Measurements from ENCODE around the gene BCAS3. TPM values are rescaled to one million over a fixed set of nuclear protein-coding genes. Genes with fewer than 3 reads are reported as not detected.

BCAS3 gene
- total RNA-seq, 1 donor from 2014 or later: 35.7 TPM

GRCh38 chr17:61395983-61396585, 718.4 kb downstream of the BCAS3 start:
- no peak overlapping the region for H3K27ac Mint-ChIP-seq (ENCODE audit: unreplicated experiment)
- peaks cover 15% of the 10 kb centered on the region for H3K4me1 Mint-ChIP-seq (ENCODE audit: unreplicated experiment)
- H3K36me3 Mint-ChIP-seq (ENCODE audit: unreplicated experiment): peaks cover 2% of the 10 kb centered on the region
- H3K4me3 Mint-ChIP-seq (ENCODE audit: unreplicated experiment): no peak overlapping the region
- no peaks in the 10 kb centered on the region for H3K9me3 Mint-ChIP-seq (ENCODE audit: unreplicated experiment)
- no peaks in the 10 kb centered on the region for H3K27me3 Mint-ChIP-seq (ENCODE audit: unreplicated experiment)
- no peak for DNase-seq (ENCODE audit: extremely low spot score, unreplicated experiment)
- TF ChIP-seq CTCF (IDR thresholded peaks at IDR 0.05): no peak

GRCh38 chr17:61396586-61397085, 719.0 kb downstream of the BCAS3 start:
- Mint-ChIP-seq H3K27me3 (ENCODE audit: unreplicated experiment) (no peaks in the 10 kb centered on the region), H3K36me3 (ENCODE audit: unreplicated experiment) (peaks cover 4% of the 10 kb centered on the region), H3K4me3 (ENCODE audit: unreplicated experiment) (no peak overlapping the region), H3K9me3 (ENCODE audit: unreplicated experiment) (no peaks in the 10 kb centered on the region), H3K27ac (ENCODE audit: unreplicated experiment) (no peak overlapping the region), H3K4me1 (ENCODE audit: unreplicated experiment) (peaks cover 21% of the 10 kb centered on the region)
- no peak for TF ChIP-seq CTCF (IDR thresholded peaks at IDR 0.05)
- no peak for DNase-seq (ENCODE audit: extremely low spot score, unreplicated experiment)

- no peak for TF ChIP-seq CTCF (IDR thresholded peaks at IDR 0.05)
- Mint-ChIP-seq H3K4me1 (ENCODE audit: unreplicated experiment) (peaks cover 23% of the 10 kb centered on the region), H3K36me3 (ENCODE audit: unreplicated experiment) (peaks cover 2% of the 10 kb centered on the region), H3K27me3 (ENCODE audit: unreplicated experiment) (no peaks in the 10 kb centered on the region), H3K9me3 (ENCODE audit: unreplicated experiment) (no peaks in the 10 kb centered on the region), H3K4me3 (ENCODE audit: unreplicated experiment) (peak overlapping the region; percentile 80), H3K27ac (ENCODE audit: unreplicated experiment) (no peak overlapping the region)
- DNase-seq (ENCODE audit: extremely low spot score, unreplicated experiment): no peak
Measured at GRCh38 chr17:61397086-61397842, 719.6 kb downstream of the BCAS3 start.

GRCh38 chr17:61398721-61399130, 721.1 kb downstream of the BCAS3 start:
- H3K9me3 Mint-ChIP-seq (ENCODE audit: unreplicated experiment): no peaks in the 10 kb centered on the region
- H3K27me3 Mint-ChIP-seq (ENCODE audit: unreplicated experiment): no peaks in the 10 kb centered on the region
- peak overlapping the region; percentile 80 for H3K4me3 Mint-ChIP-seq (ENCODE audit: unreplicated experiment)
- peaks cover 9% of the 10 kb centered on the region for H3K36me3 Mint-ChIP-seq (ENCODE audit: unreplicated experiment)
- peak overlapping the region; percentile 63 for H3K27ac Mint-ChIP-seq (ENCODE audit: unreplicated experiment)
- no peak for DNase-seq (ENCODE audit: extremely low spot score, unreplicated experiment)
- TF ChIP-seq CTCF (IDR thresholded peaks at IDR 0.05): no peak
- peaks cover 35% of the 10 kb centered on the region for H3K4me1 Mint-ChIP-seq (ENCODE audit: unreplicated experiment)
